Activated T-helper 2 cell treated with anti-CD3 and anti-CD28 coated beads, Interferon-gamma antibody, Interleukin-2, Interleukin-4, amounts not matched to agents 10 μg/mL and 5 μg/mL and 100 μg/mL, durations not matched to agents 14 hours and 24 hours and 36 hours (primary cell): ENCODE measurements around the gene PLEKHA5. TPM values are rescaled to one million over a fixed set of nuclear protein-coding genes. Genes with fewer than 3 reads are reported as not detected.
"Not testable (repeated sequence)": the region's sequence is repeated elsewhere in the genome, so short reads cannot be mapped to it uniquely, and the experiment has no call there.

Experiments
- DNase-seq: peaks from one replicate; pipeline ENCODE4 v3.0.0; 2021; ENCODE audit warnings: low spot score
- H3K27ac Mint-ChIP-seq: one replicate; pipeline ENCODE4 v1.8.0; 2021; ENCODE audit warnings: mixed read lengths
- H3K27me3 Mint-ChIP-seq: one replicate; pipeline ENCODE4 v1.8.0; 2021; ENCODE audit warnings: low read depth, mixed read lengths
- H3K36me3 Mint-ChIP-seq: one replicate; pipeline ENCODE4 v1.8.0; 2021; ENCODE audit warnings: low read depth, mixed read lengths
- H3K4me1 Mint-ChIP-seq: one replicate; pipeline ENCODE4 v1.8.0; 2021; ENCODE audit warnings: low read depth, mixed read lengths
- H3K4me3 Mint-ChIP-seq: one replicate; pipeline ENCODE4 v1.8.0; 2021; ENCODE audit warnings: low read depth, mild to moderate bottlenecking, moderate library complexity, mixed read lengths
- H3K9me3 Mint-ChIP-seq: one replicate; pipeline ENCODE4 v1.8.0; 2021; ENCODE audit warnings: mixed read lengths
- intact Hi-C: fragments of 100-400 bp; cut with micrococcal nuclease; formaldehyde crosslinking; loops from one replicate; pipeline ENCODE4 v1.15.1; 2023
- total RNA-seq: library from RNA; stranded (reverse); gene quantifications from 2 replicates; pipeline ENCODE4 v1.2.3, GENCODE V29; 2022

PLEKHA5 gene
- total RNA-seq, result 3.2 TPM in 2 replicates

- peak; percentile 13 for DNase-seq
- intact Hi-C loops, result no loop called here
- Mint-ChIP-seq H3K4me1 (peaks cover 15% of the 10 kb centered on the region), H3K9me3 (peaks cover 14% of the 10 kb centered on the region), H3K27ac (peak within 1 kb of the TSS; percentile 52), H3K27me3 (peaks cover 34% of the 10 kb centered on the region), H3K4me3 (peak within 1 kb of the TSS; percentile 83), H3K36me3 (no peaks in the 10 kb centered on the region)
These were observed at the start of gene PLEKHA5 for GRCh38 chr12:19129486-19130223. PLEKHA5 (plus strand) TSS chr12:19129733; CDS start chr12:19129800, 67 bp downstream.

- Mint-ChIP-seq H3K9me3 (no peaks in the 10 kb centered on the region), H3K27me3 (no peaks in the 10 kb centered on the region), H3K36me3 (no peaks in the 10 kb centered on the region), H3K27ac (no peak overlapping the region), H3K4me3 (no peak overlapping the region), H3K4me1 (no peaks in the 10 kb centered on the region)
- no peak for DNase-seq
- intact Hi-C loops, result no loop called here
These were observed 48.6 kb upstream of the PLEKHA5 start for GRCh38 chr12:19080918-19081317.

- H3K4me1 Mint-ChIP-seq, result no peaks in the 10 kb centered on the region
- DNase-seq, result no peak
- H3K9me3 Mint-ChIP-seq, result no peaks in the 10 kb centered on the region
- no peak overlapping the region for H3K27ac Mint-ChIP-seq
- no peak overlapping the region for H3K4me3 Mint-ChIP-seq
- H3K27me3 Mint-ChIP-seq, result no peaks in the 10 kb centered on the region
- intact Hi-C loops, result no loop called here
- H3K36me3 Mint-ChIP-seq, result no peaks in the 10 kb centered on the region
These were observed 47.1 kb upstream of the PLEKHA5 start for GRCh38 chr12:19082365-19082911.

- no peaks in the 10 kb centered on the region for H3K36me3 Mint-ChIP-seq
- H3K27me3 Mint-ChIP-seq, result no peaks in the 10 kb centered on the region
- no peak overlapping the region for H3K27ac Mint-ChIP-seq
- H3K9me3 Mint-ChIP-seq, result no peaks in the 10 kb centered on the region
- intact Hi-C loops, result no loop called here
- no peaks in the 10 kb centered on the region for H3K4me1 Mint-ChIP-seq
- H3K4me3 Mint-ChIP-seq, result no peak overlapping the region
- DNase-seq, result no peak
These were observed 45.0 kb upstream of the PLEKHA5 start for GRCh38 chr12:19084547-19084946.

DNA sequence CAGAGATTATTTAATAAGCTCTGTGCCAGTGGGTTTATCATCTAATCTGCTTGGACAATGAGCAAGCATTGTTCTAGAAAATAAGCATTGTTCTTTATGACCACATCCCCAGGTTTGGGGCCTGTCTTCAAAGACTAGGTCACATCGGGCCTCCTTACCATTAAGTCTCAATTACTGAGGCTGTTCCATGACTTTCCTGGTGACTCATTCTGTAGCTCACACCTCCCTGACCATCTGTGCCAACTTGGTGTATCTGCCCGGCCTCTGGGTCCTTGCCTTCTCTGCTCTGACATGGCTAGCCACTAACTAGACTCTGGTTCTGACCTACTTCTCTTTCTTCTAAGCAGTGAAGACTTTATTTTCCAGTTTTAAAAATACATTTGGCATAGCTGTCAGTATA lies 44.4 kb upstream of the PLEKHA5 start:
- DNase-seq, result no peak
- Mint-ChIP-seq H3K4me3 (no peak overlapping the region), H3K27ac (no peak overlapping the region), H3K9me3 (no peaks in the 10 kb centered on the region), H3K27me3 (no peaks in the 10 kb centered on the region), H3K4me1 (no peaks in the 10 kb centered on the region), H3K36me3 (no peaks in the 10 kb centered on the region)
- intact Hi-C loops, result no loop called here

GRCh38 chr12:19088606-19089005 lies 40.9 kb upstream of the PLEKHA5 start:
- no peaks in the 10 kb centered on the region for H3K4me1 Mint-ChIP-seq
- H3K9me3 Mint-ChIP-seq, result no peaks in the 10 kb centered on the region
- no peaks in the 10 kb centered on the region for H3K27me3 Mint-ChIP-seq
- intact Hi-C loops, result no loop called here
- H3K4me3 Mint-ChIP-seq, result no peak overlapping the region
- DNase-seq, result no peak
- H3K36me3 Mint-ChIP-seq, result no peaks in the 10 kb centered on the region
- no peak overlapping the region for H3K27ac Mint-ChIP-seq

GRCh38 chr12:19092482-19092881 lies 37.1 kb upstream of the PLEKHA5 start:
- H3K27ac Mint-ChIP-seq, H3K36me3 Mint-ChIP-seq, H3K9me3 Mint-ChIP-seq, DNase-seq, intact Hi-C loops, H3K27me3 Mint-ChIP-seq, H3K4me1 Mint-ChIP-seq, H3K4me3 Mint-ChIP-seq: not testable (repeated sequence)

DNA sequence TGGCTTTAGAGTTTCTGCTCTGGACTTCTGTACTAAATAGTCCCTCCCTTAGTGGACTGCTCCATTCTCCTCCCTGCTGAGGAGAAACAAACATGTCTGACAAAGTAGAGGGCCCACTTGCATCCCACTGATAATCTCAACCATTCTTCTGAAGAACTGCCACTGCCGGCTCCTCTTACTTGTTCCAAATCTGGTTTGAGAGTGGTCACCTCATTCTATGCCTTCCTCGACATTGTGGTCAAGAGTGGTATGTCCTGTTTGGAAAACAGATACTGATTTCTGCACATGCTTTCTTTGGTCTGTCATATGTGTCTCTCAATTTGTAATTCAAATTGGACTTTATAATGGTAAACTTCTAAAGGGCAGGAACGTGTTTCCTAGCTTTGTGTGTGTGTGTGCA lies 36.3 kb upstream of the PLEKHA5 start:
- Mint-ChIP-seq H3K9me3 (no peaks in the 10 kb centered on the region), H3K27ac (no peak overlapping the region), H3K27me3 (no peaks in the 10 kb centered on the region), H3K4me1 (no peaks in the 10 kb centered on the region), H3K36me3 (no peaks in the 10 kb centered on the region), H3K4me3 (no peak overlapping the region)
- intact Hi-C loops, result no loop called here
- DNase-seq, result no peak

- Mint-ChIP-seq H3K4me1 (no peaks in the 10 kb centered on the region), H3K9me3 (no peaks in the 10 kb centered on the region)
- intact Hi-C loops, result no loop called here
These were observed 34.2 kb upstream of the PLEKHA5 start for GRCh38 chr12:19095331-19095730.

DNA sequence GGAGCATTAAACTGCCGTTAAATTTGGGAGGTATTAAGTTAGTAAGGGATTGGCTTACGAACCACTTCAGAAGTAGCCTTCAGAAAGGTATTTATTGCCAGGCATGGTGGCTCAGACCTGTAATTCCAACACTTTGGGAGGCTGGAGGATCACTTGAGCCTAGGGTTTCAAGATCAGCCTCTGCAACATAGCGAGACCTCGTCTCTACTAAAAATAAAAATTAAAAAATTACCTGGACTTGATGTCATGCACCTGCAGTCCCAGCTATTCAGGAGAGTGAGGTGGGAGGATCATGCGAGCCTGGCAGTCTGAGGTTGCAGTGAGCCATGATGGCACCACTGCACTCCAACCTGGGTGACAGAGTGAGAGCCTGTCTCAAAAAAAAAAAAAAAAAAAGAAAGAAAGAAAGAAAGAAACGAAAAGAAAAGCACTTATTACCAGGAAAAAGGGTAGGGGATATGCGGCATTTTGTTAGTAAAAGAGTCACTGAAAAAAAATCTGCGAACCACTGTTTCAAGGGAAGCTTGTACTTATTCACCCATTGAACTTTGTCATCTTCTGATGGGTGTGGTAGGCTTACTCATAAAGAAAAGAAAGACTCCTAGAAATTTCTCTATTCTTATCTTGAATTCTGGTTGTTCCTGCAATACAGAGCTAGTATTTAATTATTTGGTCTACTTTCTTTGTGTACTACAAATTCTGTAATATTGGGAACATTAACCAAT lies 33.6 kb upstream of the PLEKHA5 start:
- Mint-ChIP-seq H3K9me3 (no peaks in the 10 kb centered on the region), H3K4me3 (no peak overlapping the region), H3K4me1 (no peaks in the 10 kb centered on the region), H3K27me3 (no peaks in the 10 kb centered on the region), H3K27ac (no peak overlapping the region), H3K36me3 (no peaks in the 10 kb centered on the region)
- intact Hi-C loops, result no loop called here
- no peak for DNase-seq

More at GRCh38 chr12:19095331-19095730, 34.2 kb upstream of the PLEKHA5 start:
- DNase-seq, result no peak
- Mint-ChIP-seq H3K4me3 (no peak overlapping the region), H3K27ac (no peak overlapping the region), H3K27me3 (no peaks in the 10 kb centered on the region), H3K36me3 (no peaks in the 10 kb centered on the region)

- no peaks in the 10 kb centered on the region for H3K27me3 Mint-ChIP-seq
- no peak overlapping the region for H3K4me3 Mint-ChIP-seq
- no peak for DNase-seq
- no peaks in the 10 kb centered on the region for H3K36me3 Mint-ChIP-seq
- intact Hi-C loops, result no loop called here
- H3K4me1 Mint-ChIP-seq, result no peaks in the 10 kb centered on the region
- H3K27ac Mint-ChIP-seq, result no peak overlapping the region
- H3K9me3 Mint-ChIP-seq, result no peaks in the 10 kb centered on the region
These were observed 24.1 kb upstream of the PLEKHA5 start for GRCh38 chr12:19105463-19105862.

DNA sequence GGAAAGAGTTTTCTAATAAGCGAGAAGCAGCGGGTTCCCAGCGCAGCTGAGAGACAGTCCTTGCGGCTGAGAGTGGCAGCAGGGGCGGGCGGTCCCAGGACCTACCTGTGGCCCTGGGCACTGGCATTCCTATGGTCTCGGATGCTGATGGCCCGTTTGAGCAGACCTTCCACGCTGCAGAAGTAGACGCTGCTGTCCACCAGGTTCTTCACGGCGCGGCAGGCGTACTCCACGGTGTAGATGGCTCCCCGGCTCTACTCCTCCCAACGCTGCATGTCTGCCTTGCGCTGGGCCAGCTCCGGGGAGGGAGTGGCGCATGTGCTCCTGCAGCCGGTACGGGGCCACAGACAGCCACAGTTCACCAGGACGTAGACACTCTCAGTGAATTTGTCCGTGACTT lies 21.8 kb upstream of the PLEKHA5 start:
- Mint-ChIP-seq H3K9me3 (no peaks in the 10 kb centered on the region), H3K36me3 (no peaks in the 10 kb centered on the region), H3K4me1 (no peaks in the 10 kb centered on the region), H3K27me3 (no peaks in the 10 kb centered on the region), H3K4me3 (no peak overlapping the region), H3K27ac (no peak overlapping the region)
- no peak for DNase-seq
- intact Hi-C loops, result no loop called here

DNA sequence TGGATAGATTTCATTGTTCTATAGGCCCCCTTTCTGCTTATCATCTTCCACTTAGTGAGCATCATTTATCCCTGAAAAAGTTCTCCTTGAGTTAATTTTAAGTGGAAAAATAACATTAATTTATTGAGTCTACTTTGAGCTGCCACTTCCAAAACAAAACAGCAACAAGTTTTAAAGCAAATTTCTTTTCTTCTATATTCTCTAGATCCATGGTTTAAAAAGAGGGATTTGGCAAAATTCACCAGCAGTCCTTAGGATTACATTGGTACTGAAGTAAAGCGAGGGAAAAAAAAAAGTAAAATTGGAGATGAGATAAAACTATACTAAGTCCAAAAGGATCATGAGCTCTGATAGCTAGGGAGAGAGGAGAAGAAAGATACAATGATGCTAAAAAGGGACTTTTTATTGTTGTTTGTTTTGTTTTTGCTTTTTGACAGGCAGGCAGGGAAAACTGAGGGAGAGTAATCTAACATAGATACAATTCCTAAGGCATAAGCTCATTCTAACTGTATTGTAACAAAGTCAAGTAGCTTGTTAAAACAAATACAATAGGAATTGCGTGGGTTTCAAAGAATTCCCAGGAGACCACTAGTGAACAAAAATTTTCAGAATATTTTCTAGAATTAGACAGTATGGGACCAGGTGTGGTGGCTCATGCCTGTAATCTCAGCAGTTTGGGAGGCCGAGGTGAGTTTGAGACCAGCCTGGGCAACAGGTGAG lies 19.2 kb upstream of the PLEKHA5 start:
- H3K27me3 Mint-ChIP-seq, result no peaks in the 10 kb centered on the region
- no peaks in the 10 kb centered on the region for H3K36me3 Mint-ChIP-seq
- no peaks in the 10 kb centered on the region for H3K9me3 Mint-ChIP-seq
- no peak for DNase-seq
- no peaks in the 10 kb centered on the region for H3K4me1 Mint-ChIP-seq
- no peak overlapping the region for H3K27ac Mint-ChIP-seq
- no peak overlapping the region for H3K4me3 Mint-ChIP-seq
- intact Hi-C loops, result no loop called here
